Osteocyte (in vitro differentiated cells): ENCODE results near the gene SELENOV. TPM values are rescaled to one million over a fixed set of nuclear protein-coding genes. Genes with fewer than 3 reads are reported as not detected.
A peak's percentile ranks its signal among the peaks of the same experiment; 100 is the strongest.

Source experiments
- DNase-seq: peaks from one replicate; pipeline ENCODE4 v3.0.0; 2021; ENCODE audit warnings: mixed read lengths; ENCODE audit not compliant: unreplicated experiment; ENCODE audit errors: extremely low spot score
- H3K27ac Mint-ChIP-seq: one replicate; pipeline ENCODE4 v1.8.0; 2021; ENCODE audit warnings: mild to moderate bottlenecking, mixed read lengths; ENCODE audit not compliant: unreplicated experiment
- H3K27me3 Mint-ChIP-seq: one replicate; pipeline ENCODE4 v1.8.0; 2021; ENCODE audit warnings: mixed read lengths; ENCODE audit not compliant: unreplicated experiment
- H3K36me3 Mint-ChIP-seq: one replicate; pipeline ENCODE4 v1.8.0; 2021; ENCODE audit warnings: mixed read lengths; ENCODE audit not compliant: unreplicated experiment
- H3K4me1 Mint-ChIP-seq: one replicate; pipeline ENCODE4 v1.8.0; 2021; ENCODE audit warnings: mixed read lengths; ENCODE audit not compliant: unreplicated experiment
- H3K4me3 Mint-ChIP-seq: one replicate; pipeline ENCODE4 v1.8.0; 2021; ENCODE audit warnings: mild to moderate bottlenecking, moderate library complexity, mixed read lengths; ENCODE audit not compliant: unreplicated experiment
- H3K9me3 Mint-ChIP-seq: one replicate; pipeline ENCODE4 v1.8.0; 2021; ENCODE audit warnings: mixed read lengths; ENCODE audit not compliant: unreplicated experiment
- total RNA-seq: library from RNA; stranded (reverse); gene quantifications from 2 replicates; pipeline ENCODE4 v1.2.1, GENCODE V29; 2021
- TF ChIP-seq, protein P1 (sequence below): fragments of 200-600 bp; sonication (generic); IDR thresholded peaks from 2 replicates; pipeline ENCODE4 v1.5.0; 2021; ENCODE audit warnings: antibody characterized with exemption, mild to moderate bottlenecking, moderate library complexity

The SELENOV gene
- total RNA-seq, 1 donor from 2014 or later: not detected

DNA sequence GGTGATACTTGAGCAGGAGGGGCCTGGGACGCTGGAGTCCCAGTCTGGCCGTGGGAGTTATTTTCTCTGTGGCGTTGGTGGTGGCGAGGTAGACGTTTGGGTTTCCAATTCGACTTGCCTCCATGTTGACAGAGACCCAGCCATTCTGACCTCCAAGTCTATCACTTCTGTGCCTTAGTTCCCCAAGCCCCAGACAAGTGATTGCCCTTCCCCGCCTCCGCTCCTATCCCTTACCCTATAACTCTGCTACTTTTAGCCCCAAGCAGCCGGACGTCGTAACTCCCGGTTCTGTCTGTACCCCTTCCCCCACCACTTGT, 33.8 kb upstream of the SELENOV start:
- H3K27me3 Mint-ChIP-seq: no peaks in the 10 kb centered on the region
- no peaks in the 10 kb centered on the region for H3K9me3 Mint-ChIP-seq
- DNase-seq: no peak
- H3K4me3 Mint-ChIP-seq: peak overlapping the region; percentile 80
- H3K36me3 Mint-ChIP-seq: peaks cover 6% of the 10 kb centered on the region
- TF ChIP-seq, protein P1, sequence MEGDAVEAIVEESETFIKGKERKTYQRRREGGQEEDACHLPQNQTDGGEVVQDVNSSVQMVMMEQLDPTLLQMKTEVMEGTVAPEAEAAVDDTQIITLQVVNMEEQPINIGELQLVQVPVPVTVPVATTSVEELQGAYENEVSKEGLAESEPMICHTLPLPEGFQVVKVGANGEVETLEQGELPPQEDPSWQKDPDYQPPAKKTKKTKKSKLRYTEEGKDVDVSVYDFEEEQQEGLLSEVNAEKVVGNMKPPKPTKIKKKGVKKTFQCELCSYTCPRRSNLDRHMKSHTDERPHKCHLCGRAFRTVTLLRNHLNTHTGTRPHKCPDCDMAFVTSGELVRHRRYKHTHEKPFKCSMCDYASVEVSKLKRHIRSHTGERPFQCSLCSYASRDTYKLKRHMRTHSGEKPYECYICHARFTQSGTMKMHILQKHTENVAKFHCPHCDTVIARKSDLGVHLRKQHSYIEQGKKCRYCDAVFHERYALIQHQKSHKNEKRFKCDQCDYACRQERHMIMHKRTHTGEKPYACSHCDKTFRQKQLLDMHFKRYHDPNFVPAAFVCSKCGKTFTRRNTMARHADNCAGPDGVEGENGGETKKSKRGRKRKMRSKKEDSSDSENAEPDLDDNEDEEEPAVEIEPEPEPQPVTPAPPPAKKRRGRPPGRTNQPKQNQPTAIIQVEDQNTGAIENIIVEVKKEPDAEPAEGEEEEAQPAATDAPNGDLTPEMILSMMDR: no peak
- peak overlapping the region; percentile 87 for H3K27ac Mint-ChIP-seq
- H3K4me1 Mint-ChIP-seq: peaks cover 19% of the 10 kb centered on the region

DNA sequence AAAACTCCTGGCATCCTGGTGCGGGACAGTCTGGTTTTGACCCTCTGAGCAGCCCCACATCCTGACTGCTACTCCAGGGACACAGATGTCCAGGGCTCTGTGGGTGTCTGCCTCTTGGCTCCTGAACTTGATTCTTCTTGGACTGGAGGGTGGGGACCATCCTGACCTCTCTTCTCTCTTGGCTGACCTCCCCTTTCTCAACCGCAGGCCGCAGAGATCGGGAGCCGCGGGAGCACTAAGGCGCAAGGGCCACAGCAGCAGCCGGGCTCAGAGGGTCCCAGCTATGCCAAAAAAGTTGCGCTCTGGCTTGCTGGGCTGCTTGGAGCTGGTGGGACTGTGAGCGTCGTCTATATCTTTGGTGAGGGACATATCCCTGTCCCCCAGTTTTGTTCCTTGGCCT, 33.3 kb upstream of the SELENOV start:
- Mint-ChIP-seq H3K4me3 (peak overlapping the region; percentile 80), H3K9me3 (no peaks in the 10 kb centered on the region), H3K27ac (peak overlapping the region; percentile 87), H3K4me1 (peaks cover 19% of the 10 kb centered on the region), H3K27me3 (no peaks in the 10 kb centered on the region), H3K36me3 (peaks cover 5% of the 10 kb centered on the region)
- TF ChIP-seq, protein P1: no peak
- no peak for DNase-seq

DNA sequence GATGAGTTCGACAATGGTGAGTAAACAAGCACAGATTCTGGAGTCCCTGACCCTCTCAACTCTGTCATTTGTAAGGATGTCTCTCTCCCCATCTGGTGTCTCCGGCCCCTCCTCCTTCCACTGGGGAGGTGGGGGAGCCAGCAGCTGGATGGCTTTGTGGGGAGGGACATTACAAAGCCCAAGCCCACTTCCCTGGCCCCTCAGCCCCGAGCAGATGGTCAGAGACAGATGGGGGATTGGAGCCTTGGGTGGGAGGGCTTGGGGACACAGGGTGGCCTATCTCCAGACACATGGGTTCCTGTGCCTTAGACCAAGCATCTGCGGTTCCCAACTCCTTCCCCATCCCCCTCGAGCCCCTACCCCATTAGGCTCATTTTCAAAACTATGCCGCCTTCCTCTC, 31.8 kb upstream of the SELENOV start:
- TF ChIP-seq, protein P1: no peak
- no peak overlapping the region for H3K4me3 Mint-ChIP-seq
- DNase-seq: no peak
- H3K27me3 Mint-ChIP-seq: no peaks in the 10 kb centered on the region
- H3K36me3 Mint-ChIP-seq: peaks cover 10% of the 10 kb centered on the region
- no peaks in the 10 kb centered on the region for H3K9me3 Mint-ChIP-seq
- H3K27ac Mint-ChIP-seq: no peak overlapping the region
- peaks cover 19% of the 10 kb centered on the region for H3K4me1 Mint-ChIP-seq

DNA sequence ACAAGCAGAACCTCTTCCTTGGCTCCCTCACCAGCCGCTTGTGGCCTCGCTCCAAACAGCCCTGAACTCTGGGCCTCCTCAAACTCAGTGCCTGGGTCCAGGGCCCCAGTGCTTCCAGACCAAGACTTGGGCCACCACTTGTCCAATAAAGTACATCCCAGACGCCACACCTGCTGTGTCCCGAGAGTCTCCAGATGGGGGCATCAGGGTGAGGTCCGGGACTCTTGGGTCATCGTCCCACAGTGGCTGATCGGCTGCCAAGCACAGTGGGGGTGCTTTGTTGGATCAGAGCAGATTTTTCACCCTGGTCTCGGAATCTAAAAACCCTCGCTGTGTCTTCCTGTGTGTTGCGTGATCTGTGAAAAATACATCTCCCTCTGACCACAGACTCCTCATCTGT, 25.2 kb upstream of the SELENOV start:
- Mint-ChIP-seq H3K4me1 (no peaks in the 10 kb centered on the region), H3K36me3 (peaks cover 20% of the 10 kb centered on the region), H3K9me3 (no peaks in the 10 kb centered on the region), H3K4me3 (no peak overlapping the region), H3K27me3 (no peaks in the 10 kb centered on the region), H3K27ac (no peak overlapping the region)
- DNase-seq: no peak
- TF ChIP-seq, protein P1: no peak

DNA sequence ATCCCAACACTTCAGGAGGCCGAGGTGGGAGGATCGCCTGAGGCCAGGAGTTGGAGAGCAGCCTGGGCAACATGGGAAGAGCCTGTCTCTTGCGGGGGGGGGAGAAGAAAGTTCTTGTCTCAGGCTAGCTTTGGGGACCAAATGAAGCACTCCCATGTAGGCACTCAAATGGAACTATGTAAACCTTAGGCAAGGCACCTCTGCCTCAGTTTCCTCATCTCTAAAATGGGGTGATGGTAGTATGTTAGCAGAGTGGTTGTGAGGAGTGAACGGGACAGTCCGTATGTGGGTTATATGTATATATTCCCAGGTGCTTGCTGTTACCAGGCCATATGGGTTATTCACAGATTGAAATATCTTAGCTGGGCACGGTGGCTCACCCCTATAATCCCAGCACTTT, 22.7 kb upstream of the SELENOV start:
- TF ChIP-seq, protein P1: no peak
- DNase-seq: no peak
- H3K27ac Mint-ChIP-seq: no peak overlapping the region
- H3K27me3 Mint-ChIP-seq: peaks cover 9% of the 10 kb centered on the region
- no peaks in the 10 kb centered on the region for H3K9me3 Mint-ChIP-seq
- H3K36me3 Mint-ChIP-seq: peaks cover 17% of the 10 kb centered on the region
- H3K4me3 Mint-ChIP-seq: no peak overlapping the region
- H3K4me1 Mint-ChIP-seq: no peaks in the 10 kb centered on the region
